ENCODE results near the gene STRAP.
"Not testable (repeated sequence)": the region's sequence is repeated elsewhere in the genome, so short reads cannot be mapped to it uniquely, and the experiment has no call there.

The STRAP gene

DNA sequence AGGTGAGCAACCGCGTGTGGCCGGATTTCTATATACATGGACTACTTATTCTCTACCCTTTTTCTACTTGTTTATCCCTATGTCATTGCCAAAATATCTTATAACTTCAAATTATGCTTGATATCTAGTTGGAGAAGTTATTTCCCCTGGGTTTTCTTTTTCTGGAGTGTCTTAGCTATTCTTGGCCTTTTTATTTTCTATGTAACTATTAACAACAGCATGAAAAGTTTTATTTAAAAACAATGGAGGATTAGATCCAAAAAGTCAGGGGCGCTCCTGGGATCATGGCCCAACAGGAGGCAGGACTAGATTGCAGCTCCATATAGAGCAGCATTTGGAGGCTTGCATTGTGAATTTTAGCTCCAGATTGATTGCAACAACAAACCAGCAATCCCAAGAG is 8.6 kb upstream of the STRAP start:
- FAIRE-seq, result no peak

DNA sequence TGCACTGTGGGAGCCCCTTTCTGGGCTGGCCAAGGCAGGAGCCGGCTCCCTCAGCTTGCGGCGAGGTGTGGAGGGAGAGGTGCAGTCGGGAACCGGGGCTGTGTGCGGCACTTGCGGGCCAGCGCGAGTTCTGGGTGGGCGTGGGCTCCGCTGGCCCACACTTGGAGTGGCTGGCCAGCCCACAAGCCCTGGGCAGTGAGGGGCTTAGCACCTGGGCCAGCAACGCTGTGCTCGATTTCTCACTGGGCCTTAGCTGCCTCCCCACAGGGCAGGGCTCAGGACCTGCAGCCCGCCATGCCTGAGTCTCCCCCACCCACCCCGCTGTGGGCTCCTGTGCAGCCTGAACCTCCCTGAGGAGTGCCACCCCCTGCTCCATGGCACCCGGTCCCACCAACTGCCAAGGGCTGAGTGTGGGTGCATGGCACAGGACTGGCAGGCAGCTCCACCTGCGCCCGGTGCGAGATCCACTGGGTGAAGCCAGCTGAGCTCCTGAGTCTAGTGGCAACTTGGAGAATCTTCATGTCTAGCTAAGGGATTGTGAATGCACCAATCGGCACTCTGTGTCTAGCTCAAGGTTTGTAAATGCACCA is 7.5 kb upstream of the STRAP start:
- not testable (repeated sequence) for FAIRE-seq

DNA sequence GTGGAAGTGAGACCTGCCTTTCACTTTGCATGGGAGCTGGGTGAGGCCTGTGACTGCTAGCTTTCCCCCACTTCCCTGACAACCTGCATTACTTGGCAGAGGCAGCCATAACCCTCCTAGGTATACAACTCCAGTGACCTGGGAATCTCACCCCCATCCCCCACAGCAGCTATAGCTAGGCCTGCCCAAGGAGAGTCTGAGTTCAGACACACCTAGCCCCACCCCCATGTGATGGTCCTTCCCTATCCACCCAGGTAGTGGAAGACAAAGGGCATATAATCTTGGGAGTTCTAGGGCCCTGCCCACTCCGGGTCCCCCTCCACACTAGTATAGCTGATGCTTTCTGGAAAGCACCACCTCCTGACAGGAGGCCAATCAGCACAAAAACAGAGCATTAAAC is 6.3 kb upstream of the STRAP start:
- FAIRE-seq, result no peak

DNA sequence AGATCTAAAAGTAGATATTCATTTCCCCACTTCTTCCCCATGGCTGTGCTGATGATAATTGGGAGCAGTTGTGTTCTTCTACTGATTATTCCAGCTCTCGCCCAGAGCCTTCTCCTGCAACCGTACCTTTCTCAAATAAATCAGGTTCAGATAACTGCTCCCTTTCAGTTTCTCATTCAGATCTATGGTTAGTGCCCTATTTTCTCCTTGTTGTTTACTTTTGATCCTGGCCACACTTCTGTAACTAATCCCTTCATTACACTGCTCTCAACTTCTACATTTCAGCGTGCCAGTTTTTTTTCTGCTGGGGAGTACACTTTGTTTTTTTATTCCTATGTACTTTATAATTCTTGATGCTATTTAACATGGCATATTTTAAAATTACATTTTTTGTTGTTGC is 2.8 kb upstream of the STRAP start:
- FAIRE-seq, result no peak

DNA sequence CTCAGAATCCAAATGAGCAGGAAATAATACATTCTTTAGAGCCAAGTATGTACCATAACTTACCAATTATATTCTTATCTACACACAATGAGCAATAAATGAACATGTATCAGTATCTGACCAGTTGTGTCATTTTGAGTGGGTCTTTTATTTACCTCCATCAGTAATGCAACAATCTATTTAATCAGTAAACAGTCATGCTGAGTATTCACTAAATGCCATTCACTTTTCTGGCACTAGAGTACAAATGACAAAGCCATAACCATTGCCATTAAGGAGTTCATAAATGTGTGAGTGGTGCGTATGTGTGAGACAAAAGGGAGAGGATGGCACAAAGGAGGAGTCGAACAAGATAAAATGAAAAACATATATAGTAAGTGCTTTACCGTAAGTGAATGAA is 1.5 kb upstream of the STRAP start:
- FAIRE-seq, result no peak

DNA sequence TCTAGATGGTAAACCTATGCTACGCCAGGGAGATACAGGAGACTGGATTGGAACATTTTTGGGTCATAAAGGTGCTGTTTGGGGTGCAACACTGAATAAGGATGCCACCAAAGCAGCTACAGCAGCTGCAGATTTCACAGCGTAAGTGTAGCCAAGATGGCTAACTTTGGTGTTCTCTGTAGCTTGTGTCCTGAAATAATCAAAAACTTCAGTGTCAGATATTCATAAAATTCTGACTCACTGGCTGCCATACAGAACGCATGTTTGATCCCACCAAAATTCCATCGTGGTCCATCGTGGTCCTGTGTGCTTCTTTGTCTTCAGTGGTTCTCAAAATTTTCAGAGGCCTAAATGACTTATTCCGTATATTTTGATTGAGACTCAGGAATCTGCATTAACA is 1.3 kb downstream of the STRAP start:
- no peak for FAIRE-seq

DNA sequence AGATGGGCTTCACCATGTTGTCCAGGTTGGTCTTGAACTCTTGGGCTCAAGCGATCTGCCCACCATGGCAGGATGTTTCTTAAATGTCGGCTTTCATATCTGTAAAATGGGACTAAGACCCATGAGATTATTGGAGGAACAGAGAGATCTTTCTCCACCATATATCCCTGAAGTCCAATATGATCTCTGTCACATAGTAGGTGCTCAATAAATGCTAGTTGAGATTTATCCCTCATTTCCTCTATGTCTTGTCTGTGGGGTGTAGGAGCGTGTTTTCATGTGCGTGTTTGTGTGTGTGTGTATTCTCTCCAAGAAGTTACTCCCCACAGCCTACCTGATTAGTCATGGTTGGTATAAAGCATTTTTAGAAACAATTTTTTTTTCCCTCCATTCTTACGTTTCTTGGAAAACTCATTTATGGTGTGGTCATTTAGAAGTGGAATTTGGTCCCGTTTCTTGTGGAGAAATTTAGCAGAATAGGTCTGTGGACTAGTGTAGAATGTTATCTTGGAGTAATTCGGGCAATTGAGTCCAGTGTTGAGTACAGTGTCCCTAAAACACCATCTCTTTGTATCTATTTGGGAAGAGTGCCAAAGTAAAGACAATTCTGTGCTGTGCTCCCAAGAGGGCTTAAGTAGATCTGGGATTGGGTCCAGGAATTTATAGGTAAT is 4.3 kb downstream of the STRAP start:
- FAIRE-seq, result no peak

DNA sequence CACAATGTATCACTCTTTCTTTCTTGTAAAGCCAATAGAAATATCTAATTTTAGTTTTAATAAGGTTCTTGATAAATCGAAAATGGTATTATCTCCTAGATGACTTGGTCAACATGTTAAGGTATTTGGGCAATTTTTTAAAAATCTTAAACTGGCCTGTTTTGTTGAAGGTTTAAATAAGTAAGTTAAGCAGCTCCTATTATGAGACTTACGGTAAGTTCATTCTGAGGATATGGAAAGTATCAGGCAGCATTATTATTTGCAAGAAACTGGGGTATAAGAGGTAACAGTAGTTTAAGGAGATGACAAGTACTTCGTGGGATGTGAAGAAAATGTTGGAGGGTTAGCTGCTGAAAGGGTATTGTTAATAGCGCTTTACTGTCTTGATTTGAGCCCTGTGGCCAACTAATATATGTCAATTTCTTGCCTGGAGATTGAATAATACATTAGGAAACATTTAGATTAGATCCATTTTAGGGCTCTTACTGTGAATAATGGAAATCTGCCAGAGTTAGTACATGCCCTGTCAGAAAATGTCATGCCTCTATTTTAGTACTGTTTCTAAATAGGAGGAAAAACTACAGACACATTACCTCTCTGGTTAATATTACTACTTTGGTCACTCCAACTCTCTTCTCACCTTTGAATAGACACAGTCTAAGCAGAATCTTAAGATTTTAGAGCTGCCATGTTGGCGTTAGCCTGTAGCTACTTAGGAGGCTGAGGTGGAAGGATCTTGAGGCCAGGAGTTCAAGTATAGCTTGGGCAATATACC is 5.0 kb downstream of the STRAP start:
- FAIRE-seq, result no peak

DNA sequence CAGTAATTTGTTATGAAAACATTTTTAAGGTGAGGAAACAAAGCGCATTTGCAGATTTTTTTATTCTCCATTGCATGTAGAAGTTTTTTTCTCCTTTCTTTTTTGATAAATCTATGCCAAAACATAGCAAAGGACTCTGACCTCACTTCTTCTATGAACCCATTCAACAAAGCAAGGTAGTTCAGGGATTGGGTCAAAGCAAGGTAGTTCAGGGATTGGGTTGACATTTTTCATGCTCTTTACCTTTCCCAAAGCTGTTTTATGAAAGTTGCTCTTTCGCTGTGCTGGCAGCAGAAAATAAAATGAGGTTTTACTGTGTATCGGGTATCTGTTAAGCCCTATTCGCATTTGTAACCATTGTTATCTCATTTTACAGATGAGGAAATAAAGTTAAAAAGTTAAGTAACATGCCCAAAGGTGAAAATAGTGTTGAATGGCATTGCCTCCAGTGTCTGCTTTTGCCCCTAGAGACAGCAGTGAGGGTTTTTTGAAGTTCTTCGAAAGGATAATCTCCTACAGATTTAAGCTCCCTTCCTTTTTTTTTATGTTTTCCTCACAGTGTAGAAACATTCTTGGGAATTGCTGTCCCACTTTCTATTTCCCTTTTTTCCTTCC is 10.6 kb downstream of the STRAP start:
- no peak for FAIRE-seq

DNA sequence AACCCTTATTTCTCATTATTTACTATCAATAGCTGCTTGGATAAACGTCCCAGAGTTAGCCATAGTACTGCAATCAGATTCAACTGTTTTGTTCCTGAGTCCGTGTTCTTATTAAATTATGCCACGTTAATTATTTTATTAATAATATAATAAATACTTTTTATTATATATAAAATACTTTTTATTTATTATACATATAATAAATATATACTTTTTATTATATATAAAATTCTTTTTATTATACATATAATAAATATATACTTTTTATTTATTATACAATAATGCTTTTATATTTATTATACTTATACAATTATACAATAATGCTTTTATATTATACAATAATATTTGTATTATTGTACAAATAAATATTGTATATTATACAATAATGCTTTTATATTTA is 11.1 kb downstream of the STRAP start:
- peak; percentile 100 for FAIRE-seq

DNA sequence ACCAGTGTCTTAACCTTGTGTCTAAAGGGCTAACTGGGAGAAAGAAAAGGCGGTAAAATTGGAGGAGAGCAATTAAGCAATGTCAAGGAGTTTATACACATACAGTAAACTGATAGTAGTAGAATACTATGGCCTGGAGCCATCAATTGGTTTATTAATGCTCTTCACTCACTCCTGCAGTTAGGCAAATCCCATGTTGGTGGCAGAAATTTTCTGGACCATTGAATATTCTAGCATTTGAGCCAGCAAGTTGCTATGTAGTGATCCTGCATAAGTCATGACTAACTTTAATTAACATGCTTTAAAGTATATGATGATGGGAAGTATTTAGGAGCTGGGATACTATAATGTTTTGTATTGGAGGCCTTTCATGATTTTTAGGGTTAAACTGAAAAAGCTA is 14.7 kb downstream of the STRAP start:
- no peak for FAIRE-seq

DNA sequence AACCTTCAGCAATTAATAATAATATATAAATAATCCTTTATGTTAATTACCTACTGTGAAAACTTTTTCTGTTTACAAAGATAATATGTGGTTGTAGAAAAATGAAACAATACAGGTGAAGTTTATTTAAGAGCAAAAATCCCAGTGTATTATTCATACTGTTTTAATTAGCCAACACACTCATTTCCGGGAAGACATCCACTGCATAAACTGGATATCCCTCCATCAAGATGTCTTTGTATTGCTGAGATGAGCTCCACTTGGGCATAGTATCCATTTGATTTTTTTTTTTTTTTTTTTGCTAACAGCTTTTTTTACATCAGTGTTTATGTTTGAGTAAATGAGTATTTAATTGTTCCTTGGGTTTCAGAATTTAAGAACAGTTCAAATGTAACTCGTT is 15.2 kb downstream of the STRAP start:
- no peak for FAIRE-seq

DNA sequence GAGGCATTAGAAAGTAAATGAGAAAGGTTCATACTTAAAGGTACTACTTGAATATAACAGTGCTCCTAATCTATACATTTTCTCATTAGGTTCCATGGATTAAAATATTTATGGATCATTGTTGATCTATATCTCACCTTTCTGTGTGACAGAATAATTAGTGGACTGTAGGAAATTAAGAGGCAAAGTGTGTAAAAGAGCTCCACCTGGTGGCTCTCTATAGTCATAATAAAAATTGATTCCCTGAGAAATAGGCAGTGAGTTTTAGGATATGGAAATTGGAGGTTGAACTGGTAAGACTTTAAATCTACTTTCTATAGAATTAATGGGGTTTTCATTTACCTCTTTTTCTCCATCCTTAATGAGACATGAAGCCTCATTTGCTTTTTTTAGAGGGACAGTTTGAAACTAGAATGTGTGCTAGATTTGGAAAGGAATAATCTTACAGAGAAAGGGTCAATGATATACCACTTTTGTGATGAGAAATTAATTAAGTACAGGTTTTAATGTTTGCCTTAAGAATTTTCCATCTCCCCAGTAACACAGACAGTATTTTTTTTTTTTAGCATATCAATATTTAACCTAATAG is 17.2 kb downstream of the STRAP start:
- peak; percentile 90 for FAIRE-seq

DNA sequence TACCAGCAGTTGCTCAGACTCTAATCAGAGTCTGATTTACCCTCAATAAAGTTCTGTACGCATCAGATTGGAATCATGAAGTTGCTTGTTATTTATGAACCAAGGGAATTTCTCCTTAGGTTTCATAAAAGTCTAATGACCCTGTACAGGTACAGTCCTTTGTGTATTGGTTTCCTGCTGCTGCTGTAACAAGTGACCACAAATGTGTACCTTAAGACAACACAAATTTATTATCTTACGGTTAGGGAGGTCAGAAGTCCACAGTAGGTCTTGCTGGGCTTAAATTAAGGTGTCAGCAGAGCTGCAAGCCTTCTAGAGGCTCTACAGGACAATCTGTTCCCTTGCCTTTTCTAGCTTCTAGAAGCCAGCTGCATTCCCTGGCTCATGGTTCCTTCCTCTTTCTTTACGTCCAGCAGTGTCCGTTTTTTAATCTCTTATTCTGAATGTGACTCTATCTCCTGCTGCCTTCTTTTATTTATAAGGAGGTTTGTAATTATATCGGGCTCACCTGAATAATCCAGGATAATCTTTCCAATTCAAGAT is 22.3 kb downstream of the STRAP start:
- no peak for FAIRE-seq

DNA sequence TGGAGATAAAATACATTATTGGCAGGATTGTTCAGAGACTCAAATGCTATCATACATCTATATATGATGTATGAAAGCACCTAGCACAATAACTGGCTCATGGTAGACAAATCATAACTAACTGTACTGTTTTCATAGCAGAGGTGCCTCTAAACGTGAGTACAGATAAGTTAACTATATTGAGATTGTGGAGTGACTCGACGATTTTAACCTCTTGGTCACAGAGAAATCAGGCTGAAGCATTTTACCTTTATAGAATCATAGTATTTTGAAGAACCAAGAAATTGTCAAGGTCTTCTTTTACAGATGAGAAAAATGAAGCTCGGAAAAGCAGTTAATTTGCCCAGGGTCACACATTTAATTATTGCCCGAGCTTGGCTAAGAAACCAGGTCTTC is 28.3 kb downstream of the STRAP start:
- no peak for FAIRE-seq

DNA sequence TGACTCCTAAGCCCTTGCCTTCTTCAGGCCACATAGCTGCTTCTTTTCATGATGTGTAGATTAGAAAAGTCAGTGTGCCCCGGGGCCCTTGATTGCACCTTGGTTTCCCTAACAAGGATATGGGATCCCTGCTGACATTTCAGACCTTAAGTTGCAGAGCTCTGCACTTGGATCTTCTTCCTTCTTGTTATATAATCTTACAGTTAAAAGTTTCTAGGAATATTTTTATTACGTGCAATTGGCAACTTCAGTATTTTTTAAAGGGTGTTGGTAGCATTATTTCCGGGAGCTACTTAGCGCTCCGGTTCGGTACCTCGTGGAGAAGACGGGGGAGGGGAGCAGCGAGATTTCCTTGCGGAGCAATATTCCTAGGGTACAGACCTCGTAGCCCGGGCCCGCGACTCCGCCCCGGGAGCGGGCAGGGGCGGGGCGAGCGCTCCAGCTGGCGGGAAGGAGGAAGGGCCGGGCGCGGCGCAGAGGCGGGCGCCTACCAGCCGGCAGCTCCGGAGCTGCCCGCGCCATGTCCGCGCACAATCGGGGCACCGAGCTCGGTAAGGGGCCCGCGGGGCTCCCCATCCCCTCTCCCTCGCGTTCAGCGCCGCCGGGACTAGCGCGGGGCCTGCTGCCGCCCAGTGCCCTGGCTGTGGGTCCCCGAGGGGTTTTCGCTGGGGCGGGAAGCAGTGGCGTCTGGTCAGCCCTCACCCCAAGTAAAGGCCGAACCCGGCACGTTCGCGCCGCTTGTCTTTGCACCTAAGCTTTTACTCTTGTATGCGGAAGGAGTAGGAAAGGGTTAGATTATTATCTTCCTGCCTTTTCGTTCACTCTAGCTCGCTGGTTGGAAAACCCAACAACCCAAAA is 28.9 kb downstream of the STRAP start, which contains the start of gene DERA:
TSS of gene DERA (plus strand) at position 469 of the 858 bp plus-strand sequence. CDS start at position 521, 52 bp downstream.
- FAIRE-seq, result no peak

DNA sequence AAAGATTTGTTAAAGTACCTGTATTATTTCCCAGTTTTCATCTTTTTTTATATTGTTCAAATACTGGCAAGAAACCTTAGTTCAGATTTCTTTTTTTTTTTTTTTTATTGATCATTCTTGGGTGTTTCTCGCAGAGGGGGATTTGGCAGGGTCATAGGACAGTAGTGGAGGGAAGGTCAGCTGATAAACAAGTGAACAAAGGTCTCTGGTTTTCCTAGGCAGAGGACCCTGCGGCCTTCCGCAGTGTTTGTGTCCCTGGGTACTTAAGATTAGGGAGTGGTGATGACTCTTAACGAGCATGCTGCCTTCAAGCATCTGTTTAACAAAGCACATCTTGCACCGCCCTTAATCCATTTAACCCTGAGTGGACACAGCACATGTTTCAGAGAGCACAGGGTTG is 29.7 kb downstream of the STRAP start:
- not testable (repeated sequence) for FAIRE-seq

DNA sequence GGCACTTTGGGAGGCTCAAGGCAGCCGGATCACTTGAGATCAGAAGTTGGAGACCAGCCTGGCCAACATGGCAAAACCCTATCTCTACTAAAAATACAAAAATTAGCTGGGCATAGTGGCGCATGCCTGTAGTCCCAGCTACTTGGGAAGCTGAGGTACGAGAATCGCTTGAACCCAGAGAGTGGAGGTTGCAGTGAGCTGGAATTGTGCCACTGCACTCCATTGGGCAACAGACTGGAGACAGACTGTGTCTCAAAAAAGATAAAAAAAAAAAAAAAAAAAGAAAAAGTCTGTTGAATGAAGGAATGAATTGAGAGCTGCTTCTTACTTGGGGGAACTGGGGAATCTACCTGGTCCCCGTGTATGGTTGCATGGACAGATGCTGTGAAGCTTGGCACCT is 31.9 kb downstream of the STRAP start:
- not testable (repeated sequence) for FAIRE-seq

DNA sequence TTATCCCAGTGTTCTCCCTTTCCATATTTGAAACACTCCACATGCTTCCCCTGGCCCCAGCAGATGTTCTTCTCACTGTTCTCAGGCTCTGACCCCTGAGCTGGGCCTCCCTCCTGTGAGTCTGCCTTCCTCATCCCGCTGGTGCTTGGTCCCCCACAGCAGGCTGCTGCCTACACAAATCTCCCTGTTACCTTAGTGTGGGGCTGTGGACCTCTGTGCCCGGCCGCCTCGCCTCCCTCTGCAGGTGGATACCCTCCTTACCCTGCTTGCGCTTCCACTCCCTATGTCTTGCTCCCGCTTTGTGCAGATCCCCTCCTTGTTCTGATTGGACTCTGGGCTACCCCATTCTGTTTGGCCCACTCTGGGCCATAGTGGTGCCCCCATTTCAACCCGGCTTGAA is 35.9 kb downstream of the STRAP start:
- FAIRE-seq, result no peak

DNA sequence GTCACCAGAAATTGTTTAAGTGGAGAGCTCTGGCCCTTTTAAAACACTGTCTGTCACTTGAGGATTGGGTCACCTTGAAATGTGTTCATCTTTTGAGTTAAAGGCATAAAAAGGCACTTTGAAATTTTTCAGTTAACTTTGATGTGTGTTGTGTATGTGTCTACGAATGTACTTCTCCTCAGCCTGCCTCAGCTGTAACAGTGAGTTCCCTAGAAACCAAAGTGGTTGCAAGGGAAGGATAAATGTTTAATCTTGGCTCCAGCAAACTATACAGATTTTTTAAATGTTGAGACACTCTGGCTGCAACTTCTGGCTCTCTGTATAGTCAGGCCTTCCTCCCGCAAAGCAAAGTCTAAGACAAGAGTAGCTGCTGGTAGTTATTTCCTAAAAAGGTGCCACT is 37.2 kb downstream of the STRAP start:
- no peak for FAIRE-seq

DNA sequence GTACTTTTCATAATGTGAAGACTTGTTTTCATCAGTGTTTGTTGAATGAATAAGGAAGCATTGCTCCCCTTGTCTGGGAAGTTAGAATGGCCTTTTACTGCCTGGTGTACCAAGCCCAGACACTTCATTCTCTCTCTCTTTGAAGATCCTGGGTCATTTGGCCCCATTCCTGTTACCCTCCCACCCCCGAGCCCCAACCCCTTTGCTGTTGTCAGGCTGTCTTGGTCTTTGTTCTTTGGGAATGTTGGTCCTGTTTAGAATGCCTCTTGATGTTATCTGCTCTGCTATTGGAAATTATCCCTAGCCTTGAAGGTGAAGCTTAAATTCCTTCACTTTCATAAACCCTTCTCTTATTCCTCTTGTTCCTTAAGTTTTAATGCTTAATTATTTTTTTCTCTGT is 42.8 kb downstream of the STRAP start:
- no peak for FAIRE-seq

DNA sequence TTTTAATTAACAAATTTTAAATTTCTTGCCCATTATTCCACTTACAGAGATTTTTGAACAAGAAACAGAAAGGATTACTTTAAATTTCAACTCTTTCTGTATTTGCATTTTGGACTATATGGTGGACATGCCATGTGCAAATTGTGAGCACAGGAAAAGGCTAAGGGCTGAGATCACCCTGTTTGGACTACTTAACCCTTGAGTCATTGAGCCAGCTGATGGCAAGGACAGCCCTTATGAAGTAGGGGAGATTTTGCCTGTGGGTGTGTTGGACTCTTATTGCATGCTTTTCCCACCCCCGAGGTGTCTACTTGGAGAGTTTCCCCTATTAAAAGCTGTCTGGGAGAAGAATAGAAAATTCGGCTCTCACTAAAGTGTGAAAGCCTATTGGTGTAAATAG is 46.2 kb downstream of the STRAP start:
- FAIRE-seq, result no peak
